Hepatocyte (in vitro differentiated cells): Measurements from ENCODE around the gene TLE7. TPM values are rescaled to one million over a fixed set of nuclear protein-coding genes. Genes with fewer than 3 reads are reported as not detected.

Experiments
- DNase-seq: peaks from one replicate; pipeline ENCODE4 v3.0.0-alpha.2; 2016; ENCODE audit warnings: low spot score
- H2AFZ ChIP-seq: fragments of 200-600 bp; sonication (generic); 2 replicates; pipeline ENCODE4 v1.6.0; 2016; ENCODE audit warnings: antibody characterized with exemption, mild to moderate bottlenecking
- H3K27ac ChIP-seq: fragments of 200-600 bp; sonication (generic); 2 replicates; pipeline ENCODE4 v1.5.1; 2016; ENCODE audit warnings: mild to moderate bottlenecking
- H3K27me3 ChIP-seq: fragments of 200-600 bp; sonication (generic); 2 replicates; pipeline ENCODE4 v1.6.1; 2016
- H3K36me3 ChIP-seq: fragments of 200-600 bp; sonication (generic); replicated peaks from 2 replicates; pipeline ENCODE4 v1.5.1; 2016; ENCODE audit warnings: low read depth; ENCODE audit not compliant: insufficient read depth
- H3K4me1 ChIP-seq: fragments of 200-600 bp; sonication (generic); 2 replicates; pipeline ENCODE4 v1.5.1; 2016; ENCODE audit warnings: mild to moderate bottlenecking, moderate library complexity; ENCODE audit not compliant: insufficient read depth
- H3K4me2 ChIP-seq: fragments of 200-600 bp; sonication (generic); 2 replicates; pipeline ENCODE4 v1.6.0; 2016
- H3K4me3 ChIP-seq: fragments of 200-600 bp; sonication (generic); 2 replicates; pipeline ENCODE4 v1.5.1; 2016; ENCODE audit warnings: mild to moderate bottlenecking
- H3K79me2 ChIP-seq: fragments of 200-600 bp; sonication (generic); 2 replicates; pipeline ENCODE4 v1.6.0; 2017; ENCODE audit warnings: mild to moderate bottlenecking
- H3K9me2 ChIP-seq: fragments of 200-600 bp; sonication (generic); replicated peaks from 2 replicates; pipeline ENCODE4 v1.6.0; 2017; ENCODE audit warnings: mild to moderate bottlenecking; ENCODE audit not compliant: insufficient read depth
- H3K9me3 ChIP-seq: fragments of 200-600 bp; sonication (generic); 2 replicates; pipeline ENCODE4 v1.5.1; 2016; ENCODE audit warnings: low read depth, mild to moderate bottlenecking
- H4K20me1 ChIP-seq: fragments of 200-600 bp; sonication (generic); 2 replicates; pipeline ENCODE4 v1.6.0; 2016; ENCODE audit warnings: mild to moderate bottlenecking; ENCODE audit not compliant: insufficient read depth, poor library complexity, severe bottlenecking
- EZH2 ChIP-seq: fragments of 200-600 bp; sonication (generic); IDR thresholded peaks from 2 replicates; pipeline ENCODE4 v1.6.1; 2016; ENCODE audit warnings: antibody characterized with exemption, mild to moderate bottlenecking, borderline replicate concordance
- EZH2phosphoT487 ChIP-seq: fragments of 200-600 bp; sonication (generic); IDR thresholded peaks from one replicate; pipeline ENCODE4 v1.6.1; 2018; ENCODE audit warnings: antibody characterized with exemption, mild to moderate bottlenecking, low read depth, moderate library complexity; ENCODE audit not compliant: unreplicated experiment, severe bottlenecking
- WGBS: methylation state at CpG from one replicate; pipeline ENCODE4 v1.1.6; 2016; ENCODE audit warnings: low lambda C conversion rate; ENCODE audit errors: missing lambda C conversion rate; 5-methylcytosine and 5-hydroxymethylcytosine counted together
- polyA plus RNA-seq: library from polyadenylated mRNA; unstranded; fragments of >200 nt; fragmentation: Nextera tagmentation; extraction: Ambion mirVana; gene quantifications from 2 replicates; pipeline ENCODE4 v1.2.1, GENCODE V29; 2016
- total RNA-seq: library from RNA; depleted of rRNA; stranded (reverse); fragments of >200 nt; gene quantifications from 2 replicates; pipeline ENCODE4 v1.2.3, GENCODE V29; 2014
- TF ChIP-seq, protein P1 (sequence below): fragments of 200-600 bp; sonication (generic); IDR thresholded peaks from 2 replicates; pipeline ENCODE4 v1.5.1; 2016; ENCODE audit warnings: antibody characterized with exemption, mild to moderate bottlenecking; ENCODE audit not compliant: poor library complexity

Gene TLE7
- total and polyA plus RNA-seq, 2 experiments from 2014 or later: not detected

DNA sequence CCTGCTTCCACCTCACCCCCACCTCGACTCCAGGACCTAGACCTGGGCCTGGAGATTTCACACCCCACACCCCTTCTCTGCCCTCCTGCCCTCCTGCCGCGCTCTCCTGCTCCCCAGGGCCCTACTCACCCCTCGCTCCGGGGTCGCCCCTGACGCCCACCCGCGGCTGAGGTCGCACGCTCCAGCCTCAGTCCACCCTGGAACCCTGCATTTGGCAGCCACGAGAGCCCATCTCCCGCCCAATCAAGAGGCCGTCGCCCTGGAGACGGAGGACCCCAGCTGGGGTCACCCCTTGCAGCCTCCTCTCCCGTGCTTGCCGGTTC lies 16.1 kb downstream of the TLE7 start:
- no peaks in the 10 kb centered on the region for H3K9me3 ChIP-seq
- peak overlapping the region; percentile 73 for H3K4me2 ChIP-seq
- 8% methylated on average over 16 of the region's 18 CpGs for WGBS
- no peak overlapping the region for H3K27ac ChIP-seq
- no peaks in the 10 kb centered on the region for H3K79me2 ChIP-seq
- H2AFZ ChIP-seq: peak overlapping the region; percentile 39
- peak overlapping the region; percentile 22 for H3K4me3 ChIP-seq
- H3K36me3 ChIP-seq: no peaks in the 10 kb centered on the region
- TF ChIP-seq, protein P1, sequence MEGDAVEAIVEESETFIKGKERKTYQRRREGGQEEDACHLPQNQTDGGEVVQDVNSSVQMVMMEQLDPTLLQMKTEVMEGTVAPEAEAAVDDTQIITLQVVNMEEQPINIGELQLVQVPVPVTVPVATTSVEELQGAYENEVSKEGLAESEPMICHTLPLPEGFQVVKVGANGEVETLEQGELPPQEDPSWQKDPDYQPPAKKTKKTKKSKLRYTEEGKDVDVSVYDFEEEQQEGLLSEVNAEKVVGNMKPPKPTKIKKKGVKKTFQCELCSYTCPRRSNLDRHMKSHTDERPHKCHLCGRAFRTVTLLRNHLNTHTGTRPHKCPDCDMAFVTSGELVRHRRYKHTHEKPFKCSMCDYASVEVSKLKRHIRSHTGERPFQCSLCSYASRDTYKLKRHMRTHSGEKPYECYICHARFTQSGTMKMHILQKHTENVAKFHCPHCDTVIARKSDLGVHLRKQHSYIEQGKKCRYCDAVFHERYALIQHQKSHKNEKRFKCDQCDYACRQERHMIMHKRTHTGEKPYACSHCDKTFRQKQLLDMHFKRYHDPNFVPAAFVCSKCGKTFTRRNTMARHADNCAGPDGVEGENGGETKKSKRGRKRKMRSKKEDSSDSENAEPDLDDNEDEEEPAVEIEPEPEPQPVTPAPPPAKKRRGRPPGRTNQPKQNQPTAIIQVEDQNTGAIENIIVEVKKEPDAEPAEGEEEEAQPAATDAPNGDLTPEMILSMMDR: no peak
- TF ChIP-seq EZH2 (peak; percentile 38), EZH2phosphoT487 (no peak)
- H3K4me1 ChIP-seq: no peaks in the 10 kb centered on the region
- H3K27me3 ChIP-seq: peaks cover 14% of the 10 kb centered on the region
- no peaks in the 10 kb centered on the region for H4K20me1 ChIP-seq
- DNase-seq: no peak
- no peaks in the 10 kb centered on the region for H3K9me2 ChIP-seq

DNA sequence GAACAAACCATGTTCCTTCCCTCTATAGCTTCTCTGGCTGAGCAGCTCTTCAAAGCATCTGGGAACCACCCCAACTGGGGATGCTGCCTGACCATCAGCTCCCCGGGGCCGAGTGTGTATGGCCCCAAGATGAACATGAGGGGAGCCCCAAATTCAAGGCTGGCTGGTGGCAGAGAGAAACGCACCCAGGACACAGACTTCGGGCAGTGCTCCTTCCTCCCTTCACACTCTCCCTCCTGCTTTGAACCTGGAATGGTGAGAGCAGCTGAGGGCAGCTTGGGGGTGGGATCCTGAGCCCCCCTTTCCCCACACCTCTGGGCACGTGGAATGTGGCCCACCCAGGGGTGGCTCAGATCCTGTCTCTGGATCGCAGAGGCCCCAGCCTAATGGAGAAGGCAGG lies 17.2 kb downstream of the TLE7 start:
- Histone ChIP-seq H3K4me1 (no peaks in the 10 kb centered on the region), H3K9me3 (no peaks in the 10 kb centered on the region), H3K9me2 (no peaks in the 10 kb centered on the region), H2AFZ (no peak overlapping the region), H3K27me3 (peaks cover 14% of the 10 kb centered on the region), H4K20me1 (no peaks in the 10 kb centered on the region), H3K4me2 (no peak overlapping the region), H3K36me3 (no peaks in the 10 kb centered on the region), H3K27ac (no peak overlapping the region), H3K4me3 (no peak overlapping the region), H3K79me2 (no peaks in the 10 kb centered on the region)
- DNase-seq: no peak
- TF ChIP-seq EZH2phosphoT487: no peak
- TF ChIP-seq, protein P1: no peak
- TF ChIP-seq EZH2: no peak
- 72% methylated on average over 5 of the region's 6 CpGs for WGBS

DNA sequence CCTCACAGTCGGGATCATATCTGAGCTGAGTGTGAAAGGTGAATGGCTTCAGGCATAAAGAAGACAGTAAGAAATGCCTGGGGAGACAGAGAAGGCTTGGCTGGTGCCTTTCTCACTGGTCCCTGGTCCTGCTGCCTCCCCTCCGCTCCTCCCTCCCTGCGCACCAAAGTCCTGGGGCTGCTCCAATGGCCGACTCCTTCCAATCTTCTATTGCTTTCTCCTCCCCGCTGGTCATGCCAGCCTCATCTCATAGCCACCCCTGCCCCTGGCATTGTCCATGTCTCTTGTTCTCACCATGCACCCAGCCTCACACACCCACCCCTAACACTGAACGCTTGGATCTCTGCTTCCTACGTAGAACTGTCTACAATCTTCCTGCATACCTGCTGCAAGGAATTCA lies 18.0 kb downstream of the TLE7 start:
- H3K79me2 ChIP-seq: no peaks in the 10 kb centered on the region
- TF ChIP-seq, protein P1: no peak
- no peak for TF ChIP-seq EZH2
- TF ChIP-seq EZH2phosphoT487: no peak
- H4K20me1 ChIP-seq: no peaks in the 10 kb centered on the region
- H3K27ac ChIP-seq: no peak overlapping the region
- H3K4me1 ChIP-seq: no peaks in the 10 kb centered on the region
- no peak overlapping the region for H2AFZ ChIP-seq
- H3K36me3 ChIP-seq: no peaks in the 10 kb centered on the region
- H3K9me2 ChIP-seq: no peaks in the 10 kb centered on the region
- H3K9me3 ChIP-seq: no peaks in the 10 kb centered on the region
- DNase-seq: no peak
- H3K4me3 ChIP-seq: no peak overlapping the region
- 85% methylated on average over 7 of the region's 7 CpGs for WGBS
- peaks cover 13% of the 10 kb centered on the region for H3K27me3 ChIP-seq
- H3K4me2 ChIP-seq: no peak overlapping the region

DNA sequence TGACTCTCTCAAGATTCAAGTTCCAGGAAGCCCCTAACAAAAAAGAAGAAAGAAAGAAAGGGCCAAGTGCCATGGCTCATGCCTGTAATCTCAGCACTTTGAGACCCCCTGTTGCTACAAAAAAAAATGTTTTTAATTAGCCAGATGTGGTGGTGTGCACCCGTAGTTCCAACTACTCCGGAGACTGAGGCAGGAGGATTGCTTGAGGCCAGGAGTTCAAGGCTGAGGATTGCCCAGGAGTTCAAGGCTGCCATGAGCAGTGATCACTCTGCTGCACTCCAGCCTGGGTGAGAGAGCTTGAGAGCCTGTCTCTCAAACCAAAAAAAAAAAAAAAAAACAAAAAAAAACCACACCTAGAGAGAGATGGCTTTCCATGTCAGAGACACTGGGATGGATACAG lies 18.8 kb downstream of the TLE7 start:
- Histone ChIP-seq H3K9me3 (no peaks in the 10 kb centered on the region), H3K9me2 (no peaks in the 10 kb centered on the region), H3K4me3 (no peak overlapping the region), H3K27ac (no peak overlapping the region), H3K4me1 (no peaks in the 10 kb centered on the region), H2AFZ (no peak overlapping the region), H3K4me2 (no peak overlapping the region), H3K27me3 (peaks cover 9% of the 10 kb centered on the region), H4K20me1 (no peaks in the 10 kb centered on the region), H3K79me2 (no peaks in the 10 kb centered on the region), H3K36me3 (no peaks in the 10 kb centered on the region)
- 79% methylated on average over 2 of the region's 2 CpGs for WGBS
- no peak for DNase-seq
- TF ChIP-seq EZH2phosphoT487: no peak
- TF ChIP-seq, protein P1: no peak
- no peak for TF ChIP-seq EZH2
